Stimulated activated CD8-positive, alpha-beta memory T cell treated with anti-CD3 and anti-CD28 coated beads, Interleukin-15, amount 100 ng/mL, for 4 hours (primary cell): Measurements from ENCODE around the gene PLCH2.

Experiments used
- DNase-seq, 2 donors: peaks; one replicate each; pipeline ENCODE4 v3.0.0-alpha.2; 2020; ENCODE audit warnings: low read depth in 2 of 2

PLCH2 gene

DNA sequence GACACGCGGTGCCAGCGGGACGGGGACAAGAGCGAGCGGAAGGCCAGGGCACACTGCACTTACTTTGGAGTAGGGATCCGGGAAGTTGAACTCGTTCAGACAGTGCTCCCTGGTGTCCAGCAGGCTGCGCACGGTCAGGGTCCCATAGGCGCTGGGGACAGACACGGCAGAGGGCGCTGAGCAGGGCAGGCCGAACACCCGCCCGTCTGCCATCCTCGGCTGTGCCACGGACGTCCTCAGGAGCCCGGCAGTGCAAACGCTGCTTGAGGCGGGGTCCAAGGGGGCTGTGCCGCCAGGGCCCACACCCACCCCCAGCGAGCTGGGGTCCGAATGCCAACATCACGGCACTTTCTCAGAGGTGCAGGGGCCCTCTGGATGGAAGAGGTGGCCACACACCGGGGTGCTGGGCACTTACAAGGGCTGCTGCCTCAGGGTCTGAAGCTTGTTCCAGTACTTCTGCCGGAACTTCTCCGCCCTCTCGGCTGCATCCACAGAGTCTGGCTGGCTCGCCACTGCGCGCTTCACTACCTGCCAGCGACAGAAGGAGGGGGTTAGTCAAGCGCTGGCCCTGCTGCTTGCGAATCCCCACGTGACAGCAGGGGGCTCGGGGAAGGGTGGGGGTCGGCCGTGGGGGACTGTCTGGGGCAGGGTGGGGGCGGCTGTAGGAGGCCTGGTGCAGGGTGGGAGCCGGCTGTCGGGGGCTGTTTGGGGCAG lies 38.0 kb downstream of the PLCH2 start:
- no peak for DNase-seq

DNA sequence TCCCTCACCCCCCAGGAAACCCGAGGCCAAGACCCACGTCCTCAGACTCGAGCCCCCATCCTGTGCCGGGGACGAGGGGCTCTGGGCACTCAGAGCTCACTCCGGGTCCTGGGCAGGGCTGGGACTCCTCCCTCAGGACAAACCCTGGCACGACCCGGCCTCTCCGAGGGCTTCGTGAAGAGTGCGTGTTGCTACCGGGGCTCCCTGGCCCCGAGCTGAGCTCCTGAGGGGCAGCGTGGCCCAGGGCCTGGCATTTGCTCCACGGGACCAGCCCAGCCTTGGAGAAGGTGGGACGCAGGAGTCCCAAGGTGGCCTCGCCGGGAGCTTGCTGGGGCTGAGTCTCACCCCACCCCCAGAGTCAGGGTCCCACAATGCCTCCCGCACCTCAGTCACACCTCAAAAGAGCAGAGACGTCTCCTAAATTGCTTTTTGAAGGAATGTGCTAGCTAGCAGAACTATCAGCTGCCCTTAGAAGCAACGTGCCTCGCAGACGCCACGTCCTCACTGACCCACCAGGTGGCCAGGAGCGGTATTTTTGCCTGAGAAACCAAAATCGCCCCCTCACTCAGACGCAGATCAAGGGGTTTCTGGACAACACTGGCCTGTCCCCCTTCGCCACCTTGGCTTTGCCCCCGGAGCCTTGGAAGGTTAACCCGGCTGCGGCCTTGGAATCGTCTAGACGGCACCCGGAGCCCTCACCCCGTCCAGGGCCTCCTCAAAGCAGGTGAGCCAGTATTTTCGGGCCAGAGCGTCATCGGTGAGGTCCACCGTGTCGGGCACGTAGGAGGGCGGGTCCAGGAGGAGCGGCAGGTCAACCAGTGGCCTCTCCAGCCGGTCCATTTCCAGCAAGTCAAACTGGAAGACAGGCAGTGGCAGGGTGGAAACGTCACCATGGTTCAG lies 39.0 kb downstream of the PLCH2 start:
- no peak for DNase-seq

DNA sequence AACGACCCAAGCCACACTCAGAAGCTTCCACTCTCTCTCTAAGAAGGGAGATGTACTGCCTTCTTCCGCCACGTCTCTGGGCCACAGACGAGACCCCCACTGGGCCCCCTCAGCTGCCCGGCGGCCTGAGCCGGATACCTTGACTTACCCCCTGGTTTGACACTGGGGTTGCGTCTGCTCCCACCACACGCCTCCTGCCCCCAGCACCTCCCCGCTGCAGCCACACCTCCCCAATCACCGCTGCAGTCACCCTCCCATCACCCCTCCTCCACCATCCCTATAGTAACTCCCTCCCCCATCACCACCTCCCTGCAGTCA lies 39.6 kb downstream of the PLCH2 start:
- no peak for DNase-seq

DNA sequence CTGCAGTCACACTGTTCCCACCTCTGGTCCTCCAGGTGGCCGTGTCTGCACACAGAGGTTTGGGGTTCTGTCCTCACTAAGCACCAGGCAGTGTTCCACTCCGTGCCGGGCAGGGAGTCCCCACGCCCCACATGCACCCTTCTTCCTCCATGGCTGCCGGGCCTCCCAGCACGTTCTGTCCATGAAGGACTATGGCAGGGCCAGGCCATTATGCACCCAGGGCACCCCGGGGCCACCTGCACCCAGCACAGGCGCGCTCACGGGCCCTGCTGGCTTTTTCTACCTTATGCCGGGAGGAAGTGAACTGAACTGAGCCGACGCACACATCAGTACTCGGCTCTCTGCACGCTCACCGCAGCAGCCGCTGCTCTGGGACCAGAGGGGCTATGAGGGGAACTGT lies 40.0 kb downstream of the PLCH2 start:
- DNase-seq = no peak

DNA sequence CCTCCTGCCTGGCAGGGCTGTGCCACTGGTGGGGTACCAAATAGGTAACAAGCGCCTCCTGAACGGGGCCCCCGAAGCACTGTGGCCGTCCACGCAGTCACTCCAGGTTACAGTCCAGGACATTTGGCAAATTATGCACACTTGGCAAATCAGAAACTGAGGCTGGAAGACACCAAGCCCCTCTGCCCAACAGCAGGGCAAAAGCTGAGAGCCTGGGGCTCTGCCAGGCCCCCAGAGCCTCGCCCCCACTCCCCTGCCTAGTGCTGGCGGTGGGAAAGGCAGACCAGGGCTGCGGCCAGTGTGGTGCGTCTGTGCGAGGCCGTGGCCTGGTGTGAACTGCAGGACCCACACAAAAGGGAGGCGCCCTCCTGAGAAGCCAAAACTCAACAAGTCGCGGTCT lies 40.9 kb downstream of the PLCH2 start:
- DNase-seq = no peak

DNA sequence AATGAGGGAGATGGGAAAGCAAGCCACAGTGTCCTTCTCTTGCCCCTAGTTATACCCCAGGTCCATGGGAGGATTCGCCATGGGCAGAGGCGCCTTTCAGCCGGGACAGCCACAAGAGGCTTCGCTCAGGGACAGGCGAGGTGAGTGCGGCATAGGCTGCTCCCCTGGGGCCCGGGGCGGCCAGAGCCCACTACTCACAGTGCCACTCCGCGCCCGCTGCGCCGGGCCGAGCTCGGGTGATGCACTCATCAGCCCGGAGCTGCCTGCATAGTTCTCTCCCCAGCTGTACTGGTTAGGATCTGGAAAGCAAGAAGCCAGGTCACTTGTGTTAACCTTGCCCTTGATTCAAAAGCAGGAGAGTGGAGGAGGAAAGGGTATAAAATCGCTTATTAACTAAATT lies 41.9 kb downstream of the PLCH2 start:
- DNase-seq = no peak

DNA sequence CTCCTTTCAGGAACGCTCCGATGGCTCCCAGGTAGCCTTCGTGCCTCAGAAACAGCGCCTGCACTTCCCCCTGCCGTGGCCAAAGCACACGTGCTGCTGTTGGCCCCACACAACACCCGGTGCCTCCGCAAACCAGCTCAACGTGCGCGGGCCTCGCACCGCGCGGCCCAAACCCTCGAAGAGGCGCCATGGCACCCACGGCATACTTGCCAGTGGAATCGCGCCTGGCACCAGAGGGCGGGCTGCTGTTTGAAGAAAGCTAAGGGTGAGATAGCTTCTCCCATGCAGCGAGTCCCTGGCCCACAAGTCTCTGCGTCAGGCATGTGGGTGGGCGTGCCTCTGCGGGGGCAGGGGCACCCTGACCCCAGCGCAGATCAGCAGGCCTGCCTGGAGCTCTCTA lies 42.4 kb downstream of the PLCH2 start:
- no peak for DNase-seq

DNA sequence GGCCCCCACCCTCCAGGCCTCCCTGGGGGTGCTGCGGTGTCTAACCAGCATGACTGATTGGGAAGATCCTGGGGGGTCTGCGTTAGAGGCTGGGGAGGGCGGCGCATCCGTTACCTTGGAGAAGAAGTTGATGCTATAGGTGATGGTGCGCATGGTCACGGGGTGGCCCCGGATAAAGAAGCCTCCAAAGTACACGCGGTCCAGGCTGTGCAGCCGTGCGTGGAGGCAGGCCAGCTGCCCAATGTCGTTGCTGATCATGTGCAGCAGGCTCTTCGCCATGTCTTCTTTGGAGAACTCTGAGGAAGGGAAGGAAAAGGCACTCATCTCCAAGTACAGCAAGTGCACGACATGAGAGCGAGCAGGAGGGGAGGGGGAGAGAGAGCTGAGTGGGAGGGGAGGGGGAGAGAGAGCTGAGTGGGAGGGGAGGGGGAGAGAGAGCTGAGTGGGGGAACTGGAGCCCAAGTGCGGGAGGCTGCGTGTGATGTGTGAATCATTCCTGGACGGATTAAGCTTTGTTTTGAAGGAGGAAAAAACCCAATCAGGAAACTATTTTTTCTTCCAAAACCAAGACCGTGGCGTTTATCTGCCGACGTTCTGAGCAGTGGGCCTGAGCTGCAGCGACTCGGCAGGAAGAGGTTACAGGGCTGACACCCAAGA lies 43.1 kb downstream of the PLCH2 start:
- DNase-seq = no peak

DNA sequence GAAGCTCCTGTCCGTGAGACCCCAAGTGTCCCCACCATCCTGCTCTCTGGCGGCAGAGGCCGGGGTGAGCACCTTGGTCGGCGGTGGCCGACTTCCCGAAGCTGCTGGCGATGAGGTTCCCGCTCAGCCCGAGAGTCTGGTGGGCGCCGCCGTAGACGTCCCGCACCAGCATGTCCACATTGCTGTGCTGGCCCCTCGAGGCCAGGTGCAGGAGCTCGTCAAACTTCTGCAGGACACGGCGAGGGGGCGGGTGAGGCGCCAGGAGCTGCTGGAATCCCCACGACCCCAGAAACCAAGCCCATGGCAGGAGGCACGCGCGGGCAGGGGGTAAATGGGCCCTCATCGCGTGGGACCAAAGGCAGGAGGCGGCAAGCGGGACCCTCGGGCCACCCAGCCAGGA lies 43.6 kb downstream of the PLCH2 start:
- DNase-seq = no peak

DNA sequence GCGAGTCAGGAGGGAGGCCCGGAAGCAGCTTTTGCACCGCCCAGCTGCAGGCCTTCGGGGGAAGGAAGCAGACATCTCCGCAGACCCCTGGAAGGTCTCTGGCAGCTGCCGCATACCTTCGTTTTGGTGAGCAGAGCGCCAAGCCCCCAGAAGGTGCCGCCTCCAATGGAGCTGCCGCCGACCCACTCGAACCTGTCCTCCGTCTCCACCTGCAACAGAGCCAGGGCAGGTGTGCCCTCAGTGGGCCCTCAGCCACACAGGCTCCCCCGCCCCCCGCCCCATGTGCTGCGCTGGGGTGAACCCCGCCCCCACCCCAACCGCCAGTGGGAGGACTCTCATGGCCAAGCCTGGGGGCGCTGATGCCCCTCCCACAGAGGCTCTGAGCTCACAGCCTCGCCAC lies 44.1 kb downstream of the PLCH2 start:
- no peak for DNase-seq

DNA sequence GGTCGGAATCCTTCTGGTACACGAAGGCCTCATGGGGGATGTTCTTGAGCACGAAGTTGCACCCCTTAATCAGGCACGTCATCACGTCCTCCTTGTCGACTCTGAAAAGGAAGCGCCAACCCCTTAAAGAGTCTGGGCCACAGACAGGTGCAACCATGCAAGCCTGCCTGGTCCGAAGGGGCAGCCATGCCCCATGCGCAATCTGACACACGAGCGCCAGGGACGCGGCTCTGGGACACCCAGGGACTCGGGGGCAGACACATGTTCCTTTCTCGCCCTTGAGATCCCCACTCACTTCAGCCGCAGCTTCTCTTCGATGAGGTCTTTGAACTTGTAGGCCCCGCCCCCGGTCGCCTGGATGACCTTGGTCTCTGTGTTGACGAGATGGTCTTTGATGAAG lies 44.7 kb downstream of the PLCH2 start:
- DNase-seq = no peak

DNA sequence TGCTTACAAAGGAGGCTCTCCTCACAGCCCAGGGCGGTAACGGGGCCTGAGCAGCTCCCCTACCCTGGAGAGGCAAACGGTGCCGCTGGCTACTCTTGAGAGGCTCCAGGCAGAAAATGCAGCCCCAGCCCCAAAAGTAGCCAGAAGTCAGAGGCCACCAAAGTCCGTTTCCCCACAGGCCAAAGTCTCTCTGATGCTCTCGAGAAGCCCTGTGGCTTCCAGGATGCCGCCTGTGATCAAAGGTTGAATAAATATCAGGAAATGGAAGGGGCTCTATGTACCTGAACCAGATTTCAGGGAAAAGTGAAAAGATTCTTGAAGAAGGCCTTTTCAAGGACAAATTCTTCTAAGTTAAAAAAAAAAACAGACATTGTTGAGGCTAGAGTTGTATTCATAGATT lies 46.1 kb downstream of the PLCH2 start:
- DNase-seq = no peak

DNA sequence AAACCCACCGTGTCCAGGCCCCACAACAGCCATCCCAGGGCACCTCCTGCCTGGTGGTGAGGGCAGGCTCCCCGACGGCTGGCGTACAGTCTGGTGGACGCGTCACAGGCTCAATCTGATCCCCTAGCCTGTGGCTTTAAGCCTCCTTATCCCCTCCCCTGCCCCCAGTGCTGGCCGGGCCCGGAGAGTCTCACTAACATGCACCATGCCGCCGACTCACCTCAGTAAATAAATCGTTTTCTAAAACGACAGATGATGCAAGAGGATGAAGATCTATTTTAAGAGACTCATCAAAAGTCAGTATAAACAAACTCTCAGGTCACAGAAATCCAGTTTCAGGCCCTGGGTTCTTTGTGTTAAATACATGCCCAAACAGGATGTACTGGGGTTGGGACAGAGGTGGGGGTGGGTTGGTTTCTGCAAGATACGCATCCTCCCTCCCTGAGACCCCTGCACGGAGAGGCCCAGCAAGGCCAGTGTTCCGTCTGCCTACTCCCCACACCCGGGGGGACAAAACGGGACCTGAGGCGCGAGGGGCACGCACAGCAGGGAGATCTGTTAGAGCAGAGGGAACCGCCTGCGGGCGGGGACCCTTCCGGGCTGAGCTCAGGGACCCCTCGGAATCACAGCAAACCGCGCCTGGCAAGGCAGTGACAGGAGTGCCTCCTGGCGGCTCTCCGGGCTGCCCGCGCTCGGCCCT lies 47.3 kb downstream of the PLCH2 start:
- DNase-seq = no peak

DNA sequence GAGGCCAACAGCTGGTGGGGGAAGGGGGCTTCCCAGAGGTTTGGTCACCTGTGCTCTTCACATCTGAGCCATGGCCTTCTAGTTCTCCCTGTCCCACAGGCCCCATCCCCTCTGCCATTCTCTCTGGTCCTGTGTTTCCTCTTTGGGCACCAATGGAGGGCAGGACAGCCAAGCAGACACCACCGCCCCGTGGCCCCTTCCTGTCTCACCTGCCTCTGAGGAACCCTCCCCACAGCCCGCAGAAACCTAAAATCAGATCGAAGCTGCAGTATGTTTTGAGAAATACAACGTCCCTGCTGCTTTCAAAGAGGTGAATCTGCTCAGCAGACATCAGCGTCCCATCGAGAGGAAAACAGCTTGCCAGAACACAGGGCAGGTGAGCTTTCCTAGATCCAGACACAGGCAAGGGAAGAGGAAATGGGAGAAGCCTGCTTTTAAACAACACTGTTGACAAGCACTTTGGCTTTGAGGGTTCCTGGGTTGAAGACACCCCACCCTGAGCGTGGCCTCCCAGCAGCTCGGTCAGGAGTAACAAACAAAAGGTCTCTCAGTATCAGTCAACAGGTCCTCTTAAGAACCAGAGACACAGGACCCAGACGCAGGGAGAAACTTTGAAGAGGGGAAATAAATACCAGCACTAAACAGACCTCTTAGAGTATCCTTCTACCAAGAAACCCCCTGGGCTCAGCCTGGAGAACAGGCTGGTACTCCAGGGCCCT lies 48.0 kb downstream of the PLCH2 start:
- DNase-seq = no peak

DNA sequence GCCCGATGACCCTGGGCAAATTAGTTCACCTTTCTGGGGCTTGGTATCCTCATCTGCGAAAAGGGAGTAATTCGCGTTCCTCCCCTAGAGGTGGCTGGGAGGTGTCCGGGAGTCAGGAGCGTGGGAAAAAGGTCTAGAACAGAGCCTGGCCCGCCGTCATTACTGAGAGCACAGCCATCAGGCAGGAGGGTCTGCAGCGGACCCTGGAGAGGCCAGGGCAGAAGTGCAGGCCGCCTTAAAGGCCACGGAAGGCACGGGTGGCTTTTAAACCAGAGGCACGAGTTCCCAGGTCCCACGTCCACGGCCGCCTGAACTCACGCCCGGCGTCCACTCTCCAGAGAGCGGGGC lies 49.5 kb downstream of the PLCH2 start:
- no peak for DNase-seq

DNA sequence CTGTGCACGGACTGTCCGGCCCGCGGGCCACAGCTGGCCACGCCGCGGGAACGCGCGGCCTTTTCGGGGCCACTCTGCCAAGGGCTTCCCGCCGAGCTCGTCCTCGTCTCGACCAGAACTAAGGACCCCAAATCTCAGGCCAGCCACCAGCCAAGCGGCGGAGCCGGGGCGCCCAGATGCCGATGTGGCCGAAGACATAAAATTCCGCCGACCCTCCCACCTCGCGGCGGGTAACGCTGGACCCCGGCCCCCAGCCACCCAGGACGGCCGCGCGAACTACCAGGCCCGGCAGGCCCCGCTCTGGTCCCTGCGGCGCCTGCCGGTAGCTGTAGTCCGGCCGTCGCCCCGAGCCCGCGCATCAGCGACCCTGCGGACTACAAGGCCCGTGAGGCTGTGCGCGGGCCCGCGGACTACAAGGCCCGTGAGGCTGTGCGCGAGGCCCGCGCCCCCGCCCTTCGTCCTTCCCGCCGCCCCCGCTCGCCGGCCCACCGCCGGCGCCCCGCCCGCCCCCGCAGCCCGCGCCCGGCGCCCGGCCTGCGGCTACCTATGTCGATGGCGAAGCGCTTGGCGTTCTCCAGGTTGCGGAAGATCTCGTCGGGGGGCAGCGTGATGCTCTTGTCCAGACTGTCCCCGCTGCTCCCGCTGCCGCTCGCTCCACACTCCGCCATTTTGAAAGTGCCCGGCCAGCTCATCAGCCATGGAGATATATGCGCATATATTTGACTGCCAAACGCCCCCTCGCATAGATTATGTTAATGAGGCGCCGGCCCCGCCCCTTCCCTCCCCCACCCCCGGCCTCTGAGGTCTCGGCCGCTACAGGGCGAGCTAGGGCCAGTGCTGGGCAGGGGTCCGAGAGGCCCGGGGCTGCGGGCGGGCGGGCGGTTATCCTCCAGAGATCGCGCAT lies 50.1 kb downstream of the PLCH2 start, which contains the start of gene PANK4:
Gene PANK4 (minus strand): TSS at position 677 of the 904 bp plus-strand sequence. CDS start 9 bp downstream, at position 668.
- peak; percentile 78 to 79 for DNase-seq

DNA sequence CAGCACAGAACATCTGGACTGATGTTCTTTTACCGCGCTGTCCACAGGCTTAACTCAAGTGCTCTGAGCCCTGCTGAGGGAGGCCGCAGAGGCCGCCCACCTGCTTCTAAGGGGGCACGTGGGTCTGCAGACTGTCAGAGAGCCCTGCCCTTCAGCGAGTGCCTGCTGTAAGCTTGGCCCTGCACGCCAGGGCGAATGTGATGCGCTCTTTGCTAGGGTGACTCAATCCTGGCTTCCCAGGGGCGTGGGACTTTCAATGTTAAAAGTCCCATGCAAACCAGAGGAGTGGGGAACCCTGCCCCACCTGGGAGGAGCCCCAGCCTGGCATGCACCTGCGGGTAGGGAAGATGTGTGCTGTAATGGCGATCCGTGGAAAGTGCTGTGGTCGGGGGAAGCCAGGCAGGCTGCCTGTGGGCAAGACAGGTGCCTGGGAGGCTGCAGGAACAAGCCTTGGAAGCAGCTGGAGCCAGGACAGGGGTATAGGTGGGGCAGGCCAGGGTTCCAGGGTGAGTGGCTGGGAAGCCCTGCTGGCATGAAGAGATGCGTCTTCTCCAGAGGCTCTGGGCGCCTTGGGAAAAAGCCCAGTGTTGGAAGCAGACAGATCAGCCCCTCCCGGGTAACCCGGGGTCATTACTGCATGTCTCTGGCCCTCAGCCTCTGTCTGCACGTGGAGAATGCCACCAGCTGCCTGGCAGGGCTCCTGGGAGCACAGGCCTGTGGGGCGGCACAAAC lies 50.9 kb downstream of the PLCH2 start:
- peak in 1 of 2 donors; percentile 32 for DNase-seq

DNA sequence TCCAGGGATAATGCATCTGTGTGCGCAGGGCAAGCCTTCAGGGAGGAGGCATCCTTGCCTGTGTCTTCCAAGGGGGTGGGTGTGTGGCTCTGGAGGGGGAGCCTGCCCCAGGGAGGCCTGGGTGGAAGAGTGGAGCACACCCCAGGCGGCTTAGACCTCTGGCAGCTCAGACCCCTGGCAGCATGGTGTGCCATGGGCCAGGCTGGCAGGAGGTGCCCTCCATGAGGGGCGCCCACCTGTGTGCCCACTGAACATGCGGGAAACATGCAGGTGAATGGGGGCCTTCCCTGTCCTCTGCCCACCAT lies 51.4 kb downstream of the PLCH2 start:
- no peak for DNase-seq

DNA sequence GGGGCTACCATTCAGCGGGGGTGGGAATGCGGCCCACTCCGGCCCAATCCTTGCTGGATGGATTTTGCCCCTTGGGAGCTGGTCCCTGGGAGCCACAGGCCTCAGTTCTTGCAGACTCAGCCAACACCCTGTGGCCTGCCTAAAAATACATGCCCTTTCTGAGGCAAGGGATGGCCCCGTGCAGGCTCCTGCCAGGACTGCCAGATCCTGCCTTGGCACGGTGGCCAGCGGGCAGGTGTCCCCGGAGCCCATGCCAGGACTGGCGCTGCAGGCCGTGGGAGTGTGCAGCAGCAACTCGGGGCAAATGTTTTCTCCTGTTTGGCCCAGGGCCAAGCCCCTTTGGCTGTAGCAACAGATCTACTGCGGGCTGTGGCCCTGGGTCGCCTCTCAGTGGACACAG lies 51.9 kb downstream of the PLCH2 start:
- no peak for DNase-seq

DNA sequence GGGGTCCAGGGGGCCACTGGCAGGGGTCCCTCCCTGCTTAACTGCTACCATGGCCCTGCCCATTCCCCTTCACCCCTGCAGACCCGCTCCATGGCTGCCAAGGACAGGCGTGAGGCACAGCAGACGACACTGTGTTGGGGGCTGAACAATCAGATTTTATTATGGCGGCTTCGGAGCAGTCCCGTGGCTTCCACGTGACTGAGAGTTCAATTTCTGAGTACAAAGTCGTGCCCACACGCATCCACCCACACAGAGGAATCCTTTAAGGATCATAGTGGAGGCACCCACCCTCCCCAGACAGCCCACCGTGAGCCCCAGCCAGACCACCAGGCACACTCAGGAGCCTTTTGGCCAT lies 52.5 kb downstream of the PLCH2 start:
- DNase-seq = no peak
